Esophagus (tissue), 2 donors: ENCODE data around the gene TNIK. TPM values are rescaled to one million over a fixed set of nuclear protein-coding genes. Genes with fewer than 3 reads are reported as not detected.
"Not testable (repeated sequence)": the region's sequence is repeated elsewhere in the genome, so short reads cannot be mapped to it uniquely, and the experiment has no call there.

ENCODE experiments used
- H3K27ac ChIP-seq, 2 donors: one replicate each; pipeline ENCODE4 v1.5.1; 2013; ENCODE audit warnings: low read depth in 2 of 2, mild to moderate bottlenecking in 2 of 2, inconsistent platforms in 1 of 2, low read length in 1 of 2, moderate library complexity in 1 of 2
- H3K27me3 ChIP-seq, 2 donors: one replicate each; pipeline ENCODE4 v1.6.1; 2013; ENCODE audit warnings: low read length in 2 of 2, control low read depth in 1 of 2, mild to moderate bottlenecking in 1 of 2; ENCODE audit not compliant: insufficient read depth in 2 of 2, control insufficient read depth in 1 of 2
- H3K36me3 ChIP-seq, 2 donors: one replicate each; pipeline ENCODE4 v1.6.1; 2013; ENCODE audit warnings: low read length in 1 of 2; ENCODE audit not compliant: control insufficient read depth in 2 of 2, insufficient read depth in 2 of 2
- H3K4me1 ChIP-seq, 2 donors: one replicate each; pipeline ENCODE4 v1.6.1; 2013; ENCODE audit warnings: low read length in 1 of 2; ENCODE audit not compliant: control insufficient read depth in 2 of 2, insufficient read depth in 2 of 2
- H3K4me3 ChIP-seq, 2 donors: one replicate each; pipeline ENCODE4 v1.5.1; 2013; ENCODE audit warnings: low read length in 2 of 2, mild to moderate bottlenecking in 2 of 2, low read depth in 1 of 2, moderate library complexity in 1 of 2
- H3K9me3 ChIP-seq, 2 donors: one replicate each; pipeline ENCODE4 v1.6.1; 2013; ENCODE audit warnings: mild to moderate bottlenecking in 2 of 2, low read depth in 1 of 2, low read length in 1 of 2, moderate library complexity in 1 of 2; ENCODE audit not compliant: control insufficient read depth in 2 of 2, insufficient read depth in 1 of 2
- WGBS, 2 donors: extraction: QIAGEN DNeasy Blood & Tissue Kit; methylation state at CpG; one replicate each; pipeline ENCODE4 v1.1.7; 2013; 5-methylcytosine and 5-hydroxymethylcytosine counted together
- polyA plus RNA-seq, 2 donors: library from polyadenylated mRNA; stranded (reverse); fragments of 200-250 nt; gene quantifications; one replicate each; pipeline ENCODE4 v1.2.3, GENCODE V29; 2013
- donor health status: healthy with polysubstance abuse.
- donor health status: Bipolar disorder and iron deficiency.

The TNIK gene
- polyA plus RNA-seq, 2 donors: 2.2 to 3.2 TPM

DNA sequence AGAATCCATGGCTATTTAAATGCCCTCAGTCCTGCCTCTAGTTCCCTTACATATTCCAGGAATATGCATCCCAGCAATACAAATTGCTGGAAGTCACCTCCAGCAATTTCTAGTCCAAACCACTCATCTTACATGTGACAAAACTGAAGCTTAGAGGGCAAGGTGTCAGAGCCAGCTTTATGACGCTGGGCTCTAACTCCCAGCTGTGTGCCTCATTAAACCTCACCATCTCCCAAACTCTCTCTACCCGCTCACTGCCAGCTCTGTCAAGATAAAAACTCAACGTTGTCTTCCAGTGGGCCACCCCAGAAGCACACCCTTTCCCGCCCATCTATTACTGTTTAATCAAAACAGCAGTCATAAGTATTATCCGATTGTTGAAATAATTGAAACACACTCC, 7.9 kb downstream of the TNIK start:
- H3K4me1 ChIP-seq: no peaks in the 10 kb centered on the region
- WGBS, 2 donors: 77 to 78% methylated on average over 5 of the region's 5 CpGs
- no peaks in the 10 kb centered on the region for H3K27me3 ChIP-seq
- no peaks in the 10 kb centered on the region for H3K36me3 ChIP-seq
- no peak overlapping the region for H3K27ac ChIP-seq
- H3K4me3 ChIP-seq: no peak overlapping the region
- H3K9me3 ChIP-seq: no peaks in the 10 kb centered on the region

- Histone ChIP-seq H3K4me1 (no peaks in the 10 kb centered on the region), H3K9me3 (no peaks in the 10 kb centered on the region), H3K27me3 (no peaks in the 10 kb centered on the region), H3K4me3 (no peak overlapping the region), H3K27ac (no peak overlapping the region), H3K36me3 (no peaks in the 10 kb centered on the region)
- 93 to 95% methylated on average over 5 of the region's 5 CpGs for WGBS, 2 donors
Observed at GRCh38 chr3:171451915-171452314, 8.3 kb downstream of the TNIK start.

- H3K27me3 ChIP-seq, H3K4me3 ChIP-seq, H3K36me3 ChIP-seq, H3K9me3 ChIP-seq, H3K27ac ChIP-seq, H3K4me1 ChIP-seq: not testable (repeated sequence)
- WGBS, 2 donors: 43 to 44% methylated on average over 1 of the region's 1 CpG
Observed at GRCh38 chr3:171447579-171447891, 12.7 kb downstream of the TNIK start.

DNA sequence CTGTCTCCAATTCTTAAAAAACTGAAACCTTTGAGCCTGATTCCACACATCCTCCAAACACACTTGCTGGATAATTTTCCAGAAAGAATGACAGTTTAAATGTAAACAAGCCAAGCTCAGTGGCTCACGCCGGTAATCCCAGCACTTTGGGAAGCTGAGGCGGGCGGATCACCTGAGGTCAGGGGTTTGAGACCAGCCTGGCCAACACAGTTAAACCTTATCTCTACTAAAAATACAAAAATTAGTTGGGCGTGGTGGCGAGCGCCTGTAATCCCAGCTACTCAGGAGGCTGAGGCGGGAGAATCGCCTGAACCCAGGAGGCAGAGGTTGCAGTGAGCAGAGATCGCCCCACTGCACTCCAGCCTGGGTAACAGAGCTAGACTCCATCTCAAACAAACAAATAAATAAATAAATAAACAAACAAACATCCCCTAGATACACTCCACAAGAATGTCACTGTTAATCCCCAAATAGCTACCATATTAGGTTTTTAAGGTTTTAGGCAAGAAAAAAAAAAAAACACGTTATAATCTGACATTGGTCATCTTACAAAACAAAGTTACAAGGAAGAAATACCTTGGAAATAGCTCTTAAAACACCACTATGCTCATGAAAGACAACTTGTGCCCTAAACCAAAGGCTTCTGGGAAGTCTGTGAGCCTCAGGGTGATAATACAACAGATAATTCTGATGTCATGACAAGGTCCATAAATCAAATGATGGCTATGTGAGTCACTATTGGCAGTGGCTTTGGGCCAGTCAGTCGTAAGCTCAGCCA, 13.2 kb downstream of the TNIK start:
- WGBS, 2 donors: 84 to 85% methylated on average over 12 of the region's 12 CpGs
- no peak overlapping the region for H3K27ac ChIP-seq
- no peaks in the 10 kb centered on the region for H3K36me3 ChIP-seq
- H3K9me3 ChIP-seq: no peaks in the 10 kb centered on the region
- no peak overlapping the region for H3K4me3 ChIP-seq
- H3K4me1 ChIP-seq: no peaks in the 10 kb centered on the region
- no peaks in the 10 kb centered on the region for H3K27me3 ChIP-seq

DNA sequence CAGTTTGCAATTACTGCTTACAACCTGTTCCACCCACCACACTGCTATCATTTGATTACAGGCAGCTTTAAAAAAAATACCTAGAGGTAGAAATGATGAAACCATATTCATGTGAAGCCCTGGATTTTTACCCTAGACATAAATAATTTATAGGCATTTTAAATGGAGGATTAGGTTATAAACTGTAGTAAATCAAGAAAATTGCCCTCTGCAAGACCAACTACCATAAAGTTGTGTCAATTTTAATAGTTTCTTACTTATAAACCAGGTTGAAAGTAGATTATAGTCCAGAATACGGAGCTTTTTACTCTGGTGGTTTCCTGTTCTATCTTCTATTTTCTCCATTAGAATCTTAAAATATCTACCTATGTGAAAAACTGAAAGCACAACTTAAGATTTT, 13.9 kb downstream of the TNIK start:
- Histone ChIP-seq H3K4me3 (no peak overlapping the region), H3K9me3 (no peaks in the 10 kb centered on the region), H3K27ac (no peak overlapping the region), H3K36me3 (no peaks in the 10 kb centered on the region), H3K4me1 (no peaks in the 10 kb centered on the region), H3K27me3 (no peaks in the 10 kb centered on the region)
- 89 to 95% methylated on average over 1 of the region's 1 CpG for WGBS, 2 donors

DNA sequence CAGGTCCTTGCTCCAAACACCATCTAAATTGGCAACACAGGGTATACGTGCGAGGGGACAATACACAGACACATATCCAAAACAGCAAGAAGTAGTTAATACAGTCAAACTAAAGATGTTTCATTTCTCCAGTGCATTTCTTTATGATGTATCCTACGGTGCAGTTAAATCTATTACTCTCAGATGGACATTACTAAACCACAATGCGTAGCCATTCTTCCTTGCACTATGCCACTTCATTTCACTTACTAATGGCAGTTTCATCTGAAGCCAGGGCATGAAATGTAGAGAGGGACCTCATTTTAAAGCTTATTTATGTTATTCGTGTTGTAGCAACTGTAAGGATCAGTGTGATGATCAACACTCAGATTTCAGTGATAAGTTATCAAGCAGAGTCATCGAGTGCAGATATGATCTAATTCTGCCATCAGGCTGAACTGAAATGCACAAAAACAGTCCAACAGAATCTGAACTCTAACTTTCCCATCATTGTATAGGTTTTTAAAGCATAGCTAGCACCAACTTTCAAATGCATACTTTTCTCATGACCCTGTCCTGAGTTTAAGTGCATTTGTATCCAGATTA, 14.5 kb downstream of the TNIK start:
- H3K4me1 ChIP-seq: no peaks in the 10 kb centered on the region
- no peaks in the 10 kb centered on the region for H3K36me3 ChIP-seq
- 86 to 91% methylated on average over 6 of the region's 6 CpGs for WGBS, 2 donors
- H3K27ac ChIP-seq: no peak overlapping the region
- no peak overlapping the region for H3K4me3 ChIP-seq
- no peaks in the 10 kb centered on the region for H3K27me3 ChIP-seq
- H3K9me3 ChIP-seq: no peaks in the 10 kb centered on the region

- H3K27me3 ChIP-seq: no peaks in the 10 kb centered on the region
- no peaks in the 10 kb centered on the region for H3K36me3 ChIP-seq
- H3K4me3 ChIP-seq: no peak overlapping the region
- 78% methylated on average over 3 of the region's 3 CpGs for WGBS, 2 donors
- no peak overlapping the region for H3K27ac ChIP-seq
- H3K9me3 ChIP-seq: no peaks in the 10 kb centered on the region
- H3K4me1 ChIP-seq: no peaks in the 10 kb centered on the region
Observed at GRCh38 chr3:171444001-171444690, 16.1 kb downstream of the TNIK start.

- no peak overlapping the region for H3K27ac ChIP-seq
- 72 to 74% methylated on average over 6 of the region's 6 CpGs for WGBS, 2 donors
- H3K27me3 ChIP-seq: no peaks in the 10 kb centered on the region
- no peaks in the 10 kb centered on the region for H3K4me1 ChIP-seq
- H3K9me3 ChIP-seq: no peaks in the 10 kb centered on the region
- no peaks in the 10 kb centered on the region for H3K36me3 ChIP-seq
- no peak overlapping the region for H3K4me3 ChIP-seq
Observed at GRCh38 chr3:171443211-171443957, 16.8 kb downstream of the TNIK start.

DNA sequence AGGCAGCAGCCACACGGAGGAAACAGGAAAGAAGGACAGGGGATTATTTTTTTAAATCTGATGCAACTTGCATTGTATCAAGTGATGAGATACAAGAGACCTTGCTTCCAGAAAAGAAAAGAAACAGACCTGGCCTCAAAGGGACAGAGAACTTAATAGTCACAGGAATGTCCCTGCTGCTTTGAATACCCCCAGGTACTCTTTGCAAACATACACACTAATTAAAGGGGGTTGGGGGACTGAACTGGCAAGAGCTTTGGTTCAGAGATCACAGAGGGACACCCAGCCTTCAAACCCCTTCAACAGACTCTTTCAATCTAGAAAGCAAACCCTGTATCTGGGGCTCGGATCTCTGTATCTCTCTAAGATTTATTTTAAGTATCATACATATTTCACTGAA, 18.0 kb downstream of the TNIK start:
- 67 to 72% methylated on average over 2 of the region's 2 CpGs for WGBS, 2 donors
- no peaks in the 10 kb centered on the region for H3K36me3 ChIP-seq
- H3K27ac ChIP-seq: no peak overlapping the region

More for the DNA sequence above, 18.0 kb downstream of the TNIK start:
- Histone ChIP-seq H3K27me3 (no peaks in the 10 kb centered on the region), H3K4me3 (no peak overlapping the region), H3K9me3 (no peaks in the 10 kb centered on the region), H3K4me1 (no peaks in the 10 kb centered on the region)
